Chondrocyte (in vitro differentiated cells): ENCODE data around the gene CSK. TPM values are rescaled to one million over a fixed set of nuclear protein-coding genes. Genes with fewer than 3 reads are reported as not detected.

ENCODE experiments used
- DNase-seq: peaks from one replicate; pipeline ENCODE4 v3.0.0; 2021; ENCODE audit warnings: mixed read lengths, low spot score
- H3K27ac Mint-ChIP-seq: one replicate; pipeline ENCODE4 v1.8.0; 2021; ENCODE audit warnings: mild to moderate bottlenecking, moderate library complexity, mixed read lengths; ENCODE audit not compliant: unreplicated experiment
- H3K27me3 Mint-ChIP-seq: 2 replicates; pipeline ENCODE4 v1.8.0; 2021; ENCODE audit warnings: low read depth, mixed read lengths
- H3K36me3 Mint-ChIP-seq: 2 replicates; pipeline ENCODE4 v1.8.0; 2021; ENCODE audit warnings: low read depth, mixed read lengths
- H3K4me1 Mint-ChIP-seq: 2 replicates; pipeline ENCODE4 v1.8.0; 2021; ENCODE audit warnings: low read depth, mild to moderate bottlenecking, mixed read lengths
- H3K4me3 Mint-ChIP-seq: one replicate; pipeline ENCODE4 v1.8.0; 2021; ENCODE audit warnings: mild to moderate bottlenecking, moderate library complexity, mixed read lengths; ENCODE audit not compliant: unreplicated experiment
- H3K9me3 Mint-ChIP-seq: 2 replicates; pipeline ENCODE4 v1.8.0; 2021; ENCODE audit warnings: low read depth, mixed read lengths
- total RNA-seq: library from RNA; stranded (reverse); gene quantifications from 3 replicates; pipeline ENCODE4 v1.2.1, GENCODE V29; 2021
- TF ChIP-seq, protein P1 (sequence below): fragments of 200-600 bp; sonication (generic); IDR thresholded peaks from 2 replicates; pipeline ENCODE4 v1.5.0; 2021; ENCODE audit warnings: antibody characterized with exemption, mild to moderate bottlenecking, moderate library complexity

The CSK gene
- total RNA-seq, 1 donor from 2014 or later = 39.9 TPM

DNA sequence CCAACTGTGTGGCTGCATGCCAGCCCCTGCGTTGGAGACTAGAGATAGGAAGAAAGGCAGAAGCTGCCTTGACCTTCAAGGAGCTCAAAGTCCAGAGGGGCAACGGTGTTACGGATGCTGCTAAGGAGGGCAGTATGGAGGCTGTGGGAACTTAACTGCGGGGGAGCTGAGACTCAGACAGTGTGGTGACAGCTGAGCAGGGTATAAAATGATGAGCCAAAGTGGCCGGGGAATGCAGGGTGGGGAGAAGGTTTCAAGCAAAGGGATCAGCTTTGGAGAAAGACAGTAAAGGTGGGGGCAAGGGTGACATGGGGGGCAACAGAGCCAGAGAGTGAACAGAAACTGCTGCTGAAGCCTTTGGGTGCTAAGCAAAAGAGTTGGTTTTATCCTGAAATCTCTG is 39.5 kb upstream of the CSK start:
- Mint-ChIP-seq H3K4me3 (no peak overlapping the region), H3K36me3 (peaks cover 3% of the 10 kb centered on the region), H3K4me1 (no peaks in the 10 kb centered on the region), H3K9me3 (peaks cover 4% of the 10 kb centered on the region), H3K27me3 (peaks cover 13% of the 10 kb centered on the region), H3K27ac (no peak overlapping the region)
- TF ChIP-seq, protein P1, sequence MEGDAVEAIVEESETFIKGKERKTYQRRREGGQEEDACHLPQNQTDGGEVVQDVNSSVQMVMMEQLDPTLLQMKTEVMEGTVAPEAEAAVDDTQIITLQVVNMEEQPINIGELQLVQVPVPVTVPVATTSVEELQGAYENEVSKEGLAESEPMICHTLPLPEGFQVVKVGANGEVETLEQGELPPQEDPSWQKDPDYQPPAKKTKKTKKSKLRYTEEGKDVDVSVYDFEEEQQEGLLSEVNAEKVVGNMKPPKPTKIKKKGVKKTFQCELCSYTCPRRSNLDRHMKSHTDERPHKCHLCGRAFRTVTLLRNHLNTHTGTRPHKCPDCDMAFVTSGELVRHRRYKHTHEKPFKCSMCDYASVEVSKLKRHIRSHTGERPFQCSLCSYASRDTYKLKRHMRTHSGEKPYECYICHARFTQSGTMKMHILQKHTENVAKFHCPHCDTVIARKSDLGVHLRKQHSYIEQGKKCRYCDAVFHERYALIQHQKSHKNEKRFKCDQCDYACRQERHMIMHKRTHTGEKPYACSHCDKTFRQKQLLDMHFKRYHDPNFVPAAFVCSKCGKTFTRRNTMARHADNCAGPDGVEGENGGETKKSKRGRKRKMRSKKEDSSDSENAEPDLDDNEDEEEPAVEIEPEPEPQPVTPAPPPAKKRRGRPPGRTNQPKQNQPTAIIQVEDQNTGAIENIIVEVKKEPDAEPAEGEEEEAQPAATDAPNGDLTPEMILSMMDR = no peak
- DNase-seq = no peak

DNA sequence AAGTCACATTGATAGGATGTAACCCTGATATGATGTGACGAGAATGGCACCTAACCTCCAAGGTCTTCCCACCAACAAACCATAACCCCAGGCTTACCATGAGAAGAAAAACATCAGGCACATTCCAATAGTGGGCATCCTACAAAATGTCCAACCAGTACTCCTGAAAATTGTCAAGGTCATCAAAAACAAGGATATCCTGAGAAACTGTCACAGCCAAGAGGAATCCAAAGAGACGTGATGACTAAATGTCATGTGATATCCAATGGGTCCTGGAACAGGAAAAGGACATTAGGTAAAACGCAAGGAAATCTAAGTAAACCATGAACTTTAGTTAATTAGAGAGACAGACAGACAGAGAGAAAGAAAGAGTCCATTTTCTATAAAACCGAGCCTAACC is 35.5 kb upstream of the CSK start:
- H3K36me3 Mint-ChIP-seq = no peaks in the 10 kb centered on the region
- TF ChIP-seq, protein P1 = no peak
- no peak overlapping the region for H3K4me3 Mint-ChIP-seq
- peaks cover 5% of the 10 kb centered on the region for H3K27me3 Mint-ChIP-seq
- DNase-seq = no peak
- H3K9me3 Mint-ChIP-seq = peaks cover 4% of the 10 kb centered on the region
- no peaks in the 10 kb centered on the region for H3K4me1 Mint-ChIP-seq
- no peak overlapping the region for H3K27ac Mint-ChIP-seq

DNA sequence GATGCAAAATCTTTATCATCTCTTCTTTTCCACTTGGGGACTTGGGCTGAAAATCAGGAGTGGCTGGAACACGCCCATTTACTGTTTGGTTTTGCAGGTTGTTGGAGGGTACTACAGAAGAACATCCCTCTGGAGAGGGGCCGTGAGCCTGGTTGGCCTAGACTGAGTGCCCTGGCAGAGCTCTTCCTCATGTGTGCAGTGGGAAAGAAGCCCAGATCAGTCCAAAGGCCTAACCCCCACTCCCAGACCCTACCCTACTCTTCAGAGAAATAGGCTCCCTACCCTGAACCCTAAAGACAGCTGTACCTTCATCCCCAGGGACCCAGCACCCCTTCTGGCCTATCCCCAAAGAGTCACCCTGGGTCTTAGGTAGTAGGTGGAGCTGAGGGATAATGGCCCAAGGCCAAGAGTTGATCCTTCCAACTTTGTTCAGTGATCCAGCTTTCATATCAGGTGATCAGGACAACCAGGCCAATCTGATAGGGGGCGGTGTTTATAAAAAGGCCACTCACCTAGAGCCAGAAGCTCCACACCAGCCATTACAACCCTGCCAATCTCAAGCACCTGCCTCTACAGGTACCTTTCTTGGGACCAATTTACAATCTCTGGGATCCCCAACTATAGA is 33.4 kb upstream of the CSK start, which contains the start of gene CYP1A2:
CYP1A2 (plus strand) TSS at position 524 of the 625 bp plus-strand sequence. CDS start 894 bp downstream, outside the sequence.
- Mint-ChIP-seq H3K27me3 (no peaks in the 10 kb centered on the region), H3K27ac (no peak within 1 kb of the TSS), H3K4me3 (no peak within 1 kb of the TSS), H3K36me3 (no peaks in the 10 kb centered on the region), H3K9me3 (no peaks in the 10 kb centered on the region), H3K4me1 (peaks cover 13% of the 10 kb centered on the region)
- TF ChIP-seq, protein P1 = no peak
- DNase-seq = peak; percentile 49

DNA sequence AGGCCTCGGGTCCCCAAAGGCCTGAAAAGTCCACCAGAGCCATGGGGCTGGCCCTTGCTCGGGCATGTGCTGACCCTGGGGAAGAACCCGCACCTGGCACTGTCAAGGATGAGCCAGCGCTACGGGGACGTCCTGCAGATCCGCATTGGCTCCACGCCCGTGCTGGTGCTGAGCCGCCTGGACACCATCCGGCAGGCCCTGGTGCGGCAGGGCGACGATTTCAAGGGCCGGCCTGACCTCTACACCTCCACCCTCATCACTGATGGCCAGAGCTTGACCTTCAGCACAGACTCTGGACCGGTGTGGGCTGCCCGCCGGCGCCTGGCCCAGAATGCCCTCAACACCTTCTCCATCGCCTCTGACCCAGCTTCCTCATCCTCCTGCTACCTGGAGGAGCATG is 32.0 kb upstream of the CSK start:
- Mint-ChIP-seq H3K27ac (no peak overlapping the region), H3K27me3 (no peaks in the 10 kb centered on the region), H3K36me3 (no peaks in the 10 kb centered on the region), H3K4me1 (peaks cover 13% of the 10 kb centered on the region), H3K4me3 (no peak overlapping the region), H3K9me3 (no peaks in the 10 kb centered on the region)
- no peak for DNase-seq
- TF ChIP-seq, protein P1 = no peak

DNA sequence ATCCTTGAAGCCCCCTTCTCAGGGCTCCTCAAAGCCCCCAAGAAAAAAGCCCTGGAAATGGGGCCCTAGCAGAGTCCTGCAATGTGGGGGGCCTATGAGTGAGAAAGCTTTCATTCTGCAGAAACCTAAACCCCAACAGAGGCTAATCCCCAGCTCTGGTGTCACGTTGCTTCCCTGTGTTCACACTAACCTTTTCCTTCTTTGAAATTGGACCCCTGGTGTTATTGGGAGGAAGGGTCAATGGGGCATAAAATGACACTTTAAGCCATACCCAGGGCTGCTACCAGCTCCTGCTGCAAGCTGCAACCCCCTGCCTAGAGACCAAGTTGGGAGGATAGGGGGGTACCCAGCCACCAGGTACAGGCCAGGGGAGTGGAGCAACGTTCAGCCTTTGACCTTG is 31.1 kb upstream of the CSK start:
- Mint-ChIP-seq H3K27ac (no peak overlapping the region), H3K36me3 (no peaks in the 10 kb centered on the region), H3K27me3 (no peaks in the 10 kb centered on the region), H3K4me3 (no peak overlapping the region), H3K9me3 (no peaks in the 10 kb centered on the region), H3K4me1 (peaks cover 13% of the 10 kb centered on the region)
- no peak for DNase-seq
- TF ChIP-seq, protein P1 = no peak
